IPS DF 4.7 (cell line): ENCODE data around the gene RIMBP2.
"Not testable (repeated sequence)": the region's sequence is repeated elsewhere in the genome, so short reads cannot be mapped to it uniquely, and the experiment has no call there.

Experiments used
- DNase-seq: peaks from one replicate; pipeline ENCODE4 v3.0.0-alpha.2; 2013; ENCODE audit warnings: low spot score; ENCODE audit errors: extremely low read depth

RIMBP2 gene

DNA sequence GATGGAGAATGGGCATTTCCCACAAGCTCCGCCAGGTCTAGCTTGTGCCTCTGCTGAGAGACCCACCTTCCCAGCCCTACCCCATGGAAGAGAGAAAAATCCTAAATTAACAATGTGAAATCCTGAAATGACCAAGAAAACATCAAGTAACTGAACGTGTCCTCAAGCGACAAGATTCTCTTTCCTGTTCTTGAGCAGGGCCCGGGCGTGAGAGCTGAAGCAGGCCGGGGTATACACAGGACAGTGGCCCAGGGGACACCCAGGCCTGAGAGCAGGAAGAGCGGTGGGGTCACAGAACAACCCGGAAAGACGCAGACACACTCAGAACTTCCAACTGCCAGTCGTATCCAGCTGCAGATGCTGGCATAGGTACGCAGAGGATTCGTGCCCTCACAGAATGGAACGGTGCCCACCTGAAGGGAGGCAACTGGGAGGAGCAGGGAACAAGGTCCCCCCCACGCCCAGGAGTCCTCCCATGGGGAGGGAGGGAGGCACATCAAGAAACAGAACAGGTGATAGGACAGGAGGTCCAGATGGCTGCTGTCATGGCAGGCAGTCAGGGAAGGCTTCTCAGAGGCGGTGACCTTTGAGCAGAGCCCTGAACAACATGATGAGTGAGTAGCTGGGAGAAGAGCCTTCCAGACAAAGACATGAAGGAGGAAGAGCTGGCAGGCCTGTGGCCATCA lies 9.1 kb downstream of the RIMBP2 start:
- DNase-seq = no peak

- DNase-seq = no peak
Measured at GRCh38 chr12:130706311-130706710, 9.8 kb downstream of the RIMBP2 start.

DNA sequence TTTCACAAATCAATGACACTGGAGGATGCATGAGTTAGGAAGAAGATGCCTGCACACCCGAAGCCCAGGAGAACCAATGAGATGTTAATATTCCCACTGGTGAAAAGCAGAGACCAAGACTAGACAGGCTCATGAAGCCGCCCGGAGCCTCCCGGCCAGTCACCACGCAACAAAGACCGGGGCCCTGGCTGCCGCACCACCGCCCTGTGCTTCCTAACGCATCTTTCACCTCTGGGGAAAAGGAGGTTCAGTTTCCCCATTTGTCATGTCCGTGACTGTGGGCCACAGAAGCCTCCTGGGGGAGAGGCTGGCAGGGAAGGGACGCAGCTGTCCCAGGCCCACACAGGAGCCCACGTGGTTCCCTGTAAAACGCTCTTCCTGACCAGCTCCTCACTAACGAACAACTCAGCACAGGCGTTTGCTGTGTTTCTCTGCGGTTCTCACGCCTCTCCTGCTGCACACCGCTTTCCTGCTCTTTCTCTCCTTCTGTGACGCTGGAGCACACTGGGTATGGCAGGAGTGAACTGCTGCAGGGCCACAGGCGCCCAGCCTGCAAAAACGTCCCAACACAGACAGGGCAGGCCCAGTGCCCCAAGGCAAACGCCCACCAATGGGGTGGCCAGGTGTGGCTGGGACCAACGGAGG lies 10.8 kb downstream of the RIMBP2 start:
- no peak for DNase-seq

GRCh38 chr12:130704606-130705005 lies 11.5 kb downstream of the RIMBP2 start:
- DNase-seq = no peak

GRCh38 chr12:130703733-130704375 lies 12.2 kb downstream of the RIMBP2 start:
- DNase-seq = no peak

GRCh38 chr12:130702966-130703732 lies 12.9 kb downstream of the RIMBP2 start:
- no peak for DNase-seq

GRCh38 chr12:130701402-130701744 lies 14.7 kb downstream of the RIMBP2 start:
- no peak for DNase-seq

DNA sequence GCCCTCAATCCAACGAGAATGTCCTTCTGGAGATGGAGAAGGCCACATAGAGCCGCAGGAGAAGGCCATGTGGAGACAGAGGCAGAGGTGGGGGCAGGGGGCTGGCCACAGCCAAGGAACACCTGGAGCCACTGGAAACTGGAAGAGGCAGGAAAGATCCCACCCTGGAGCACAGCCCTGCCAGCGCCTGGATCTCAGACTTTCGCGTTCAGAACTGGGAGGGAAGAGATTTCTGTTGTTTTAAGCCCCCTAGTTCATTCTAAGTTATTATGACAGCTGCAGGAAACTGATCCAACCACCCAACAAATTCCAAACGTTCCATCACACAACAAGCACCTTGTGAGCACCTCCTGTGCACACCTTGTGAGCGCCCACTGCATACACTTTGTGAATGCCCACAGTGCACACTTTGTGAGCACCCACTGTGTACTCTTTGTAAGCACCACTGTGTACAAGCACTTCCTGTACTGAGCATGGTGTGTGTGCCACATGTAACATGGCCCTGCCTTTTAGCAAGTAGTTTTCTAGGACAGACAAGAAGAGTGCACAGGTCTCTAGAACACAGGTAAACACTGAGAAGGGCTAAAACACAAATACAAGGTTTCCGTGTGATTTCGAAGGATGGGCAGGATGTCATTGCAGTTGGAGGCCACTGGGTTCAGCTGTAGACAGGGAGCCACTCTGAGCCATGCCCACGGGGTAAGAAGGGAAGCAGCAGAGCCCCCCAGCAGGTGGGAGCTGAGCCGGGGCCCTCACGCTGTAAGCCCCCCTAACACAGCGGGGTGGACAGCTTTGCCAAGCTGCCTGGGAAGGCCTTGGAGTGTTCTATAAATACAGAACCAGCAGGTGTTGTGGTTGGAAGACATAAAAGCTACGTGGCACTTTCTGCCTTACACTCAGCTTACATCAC lies 15.4 kb downstream of the RIMBP2 start:
- no peak for DNase-seq

DNA sequence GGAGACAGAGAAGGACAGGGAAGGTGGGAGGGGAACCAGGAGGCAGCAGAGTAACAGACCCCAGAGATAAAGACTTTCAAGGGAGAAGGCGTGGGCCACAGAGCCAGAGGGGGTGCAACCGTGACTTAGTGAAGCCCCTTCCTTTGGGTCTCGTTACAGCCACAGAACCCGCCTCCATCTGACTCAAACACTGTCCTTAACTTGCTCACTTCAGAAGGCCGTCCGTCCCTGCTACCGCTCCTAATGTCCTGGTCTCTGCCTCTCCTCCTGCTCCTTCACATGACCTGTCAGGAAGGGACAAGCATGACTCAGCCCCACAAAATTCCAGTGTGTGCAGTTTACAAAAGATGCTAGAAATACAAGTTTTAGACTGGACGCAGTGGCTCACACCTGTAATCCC lies 18.0 kb downstream of the RIMBP2 start:
- no peak for DNase-seq

GRCh38 chr12:130696379-130697100 lies 19.6 kb downstream of the RIMBP2 start:
- DNase-seq = no peak

DNA sequence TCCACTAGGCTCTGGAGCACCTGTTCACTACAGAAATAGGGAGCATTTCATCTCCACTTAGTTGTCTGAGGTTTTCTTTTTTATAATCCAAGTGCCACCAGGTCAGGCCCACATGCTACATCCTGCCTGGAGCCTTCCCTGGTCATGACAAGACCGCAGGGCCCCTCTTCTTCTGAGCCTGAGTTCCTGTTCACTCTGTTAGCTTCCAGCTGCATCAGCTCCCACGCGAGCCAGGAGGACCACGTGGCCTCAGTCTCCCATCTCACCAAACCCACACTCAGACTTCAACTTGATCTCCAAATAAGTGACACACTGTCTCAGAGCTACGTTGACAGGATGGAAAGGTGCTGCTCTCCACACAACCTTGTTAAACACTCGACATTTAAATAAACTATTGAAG lies 21.0 kb downstream of the RIMBP2 start:
- DNase-seq = no peak

DNA sequence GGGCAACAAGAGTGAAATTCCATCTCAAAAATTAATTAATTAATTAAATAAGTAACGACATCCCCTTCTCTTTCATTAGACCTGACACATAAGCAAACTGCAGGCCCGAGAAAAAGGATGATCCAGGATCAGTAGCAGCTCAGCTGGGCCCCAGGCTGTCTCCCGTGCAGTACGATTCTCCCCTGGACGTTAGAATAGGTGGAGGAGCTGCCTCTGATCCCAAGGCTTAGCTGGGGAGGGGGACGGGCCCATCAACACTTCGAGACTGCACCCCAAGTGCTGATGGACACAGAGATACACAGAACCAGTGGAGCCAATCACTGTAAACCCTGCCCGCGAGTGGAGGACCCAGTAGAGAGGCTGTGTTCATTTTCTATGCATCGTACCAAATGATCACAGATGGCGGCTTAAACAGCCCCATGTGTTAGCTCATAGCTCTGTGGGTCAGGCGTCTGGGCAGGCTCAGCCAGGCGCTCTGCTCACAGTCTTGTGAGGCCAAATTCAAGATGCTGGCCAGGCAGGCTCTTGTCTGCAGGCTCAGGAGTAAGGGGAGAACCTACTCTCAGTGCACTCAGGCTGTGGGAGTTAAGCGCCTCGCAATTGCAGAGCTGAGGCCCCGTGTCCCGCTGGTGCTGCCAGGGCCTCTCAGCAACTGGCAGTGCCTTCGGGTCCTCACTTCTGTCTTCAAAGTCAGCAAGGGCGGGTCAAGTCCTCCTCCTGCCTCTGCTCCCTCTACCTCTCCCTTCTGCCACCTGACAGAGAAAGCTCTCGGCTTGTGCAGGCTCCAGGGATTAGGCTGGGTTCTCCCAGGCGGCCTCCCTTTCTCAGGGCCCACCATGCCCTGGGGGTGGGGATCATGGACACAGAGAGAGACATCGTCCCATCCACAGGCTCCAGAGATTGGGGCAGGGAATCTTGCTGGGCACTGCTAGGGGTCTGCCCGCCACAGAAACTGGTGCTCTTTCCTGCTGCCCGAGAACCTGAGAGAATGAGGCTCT lies 26.4 kb downstream of the RIMBP2 start:
- no peak for DNase-seq

GRCh38 chr12:130688999-130689398 lies 27.1 kb downstream of the RIMBP2 start:
- DNase-seq = not testable (repeated sequence)

DNA sequence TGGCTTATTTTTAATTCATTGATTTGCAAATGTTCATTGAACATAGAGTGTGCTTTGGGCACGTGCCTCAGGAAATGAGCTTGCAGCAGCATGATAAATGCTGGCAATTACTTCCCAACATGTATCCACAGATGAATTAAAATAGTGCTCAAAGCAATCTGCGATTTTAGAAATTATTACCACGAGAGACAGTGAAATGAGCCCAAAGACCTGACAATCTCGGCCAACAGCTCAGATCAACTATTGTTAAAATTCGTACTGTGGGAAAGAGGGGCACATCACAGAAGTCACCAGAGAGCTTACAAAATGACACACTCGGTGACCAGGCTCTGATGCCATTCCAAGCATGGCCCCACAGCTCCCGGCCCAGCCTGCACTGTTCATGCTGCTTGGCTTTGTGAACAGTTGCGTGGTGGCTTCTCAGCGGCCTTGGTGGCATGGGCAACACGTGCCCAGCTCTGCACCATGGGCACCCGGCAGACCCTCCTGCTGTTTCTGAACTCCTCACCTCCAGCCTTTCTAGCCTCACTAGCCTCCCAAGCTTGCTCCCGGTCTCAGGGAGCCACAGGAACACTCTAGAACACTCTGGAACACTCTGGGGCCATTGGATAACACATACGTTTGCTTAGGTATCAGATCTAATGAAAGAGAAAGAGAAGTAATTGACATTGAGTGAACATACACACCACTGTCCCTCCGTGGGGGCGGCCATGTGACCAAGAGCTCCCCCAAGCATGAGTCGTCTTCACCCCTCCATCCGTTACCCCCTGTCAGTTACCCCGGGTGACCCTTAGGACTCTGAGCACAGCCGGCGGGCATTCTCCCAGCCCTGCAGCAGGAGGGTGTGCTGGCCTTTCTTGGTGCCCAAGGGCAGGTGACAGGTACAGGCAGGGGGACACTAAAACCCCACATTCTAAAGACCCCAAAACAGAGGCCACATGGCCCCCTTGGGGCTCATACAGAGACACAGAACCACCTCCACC lies 28.0 kb downstream of the RIMBP2 start:
- no peak for DNase-seq

DNA sequence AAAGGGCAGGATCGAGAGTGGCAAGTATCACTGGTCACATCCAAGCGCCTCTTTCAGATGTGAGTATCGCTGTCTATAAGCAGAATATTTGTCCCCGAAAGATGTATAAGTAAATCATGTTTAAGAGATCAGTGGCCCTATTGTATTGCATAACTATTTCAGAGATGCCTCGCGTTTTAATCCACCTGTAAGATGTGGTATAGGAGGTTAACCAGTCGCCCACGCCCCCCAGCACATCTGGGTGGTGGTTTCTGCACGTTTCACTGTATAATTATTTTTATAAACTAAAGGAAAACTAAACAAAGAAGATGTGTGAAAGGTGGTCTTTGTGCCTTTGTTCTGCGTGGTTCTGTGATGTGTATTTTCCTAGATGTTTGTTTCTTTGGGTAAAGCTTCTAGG lies 28.9 kb downstream of the RIMBP2 start:
- DNase-seq = no peak

DNA sequence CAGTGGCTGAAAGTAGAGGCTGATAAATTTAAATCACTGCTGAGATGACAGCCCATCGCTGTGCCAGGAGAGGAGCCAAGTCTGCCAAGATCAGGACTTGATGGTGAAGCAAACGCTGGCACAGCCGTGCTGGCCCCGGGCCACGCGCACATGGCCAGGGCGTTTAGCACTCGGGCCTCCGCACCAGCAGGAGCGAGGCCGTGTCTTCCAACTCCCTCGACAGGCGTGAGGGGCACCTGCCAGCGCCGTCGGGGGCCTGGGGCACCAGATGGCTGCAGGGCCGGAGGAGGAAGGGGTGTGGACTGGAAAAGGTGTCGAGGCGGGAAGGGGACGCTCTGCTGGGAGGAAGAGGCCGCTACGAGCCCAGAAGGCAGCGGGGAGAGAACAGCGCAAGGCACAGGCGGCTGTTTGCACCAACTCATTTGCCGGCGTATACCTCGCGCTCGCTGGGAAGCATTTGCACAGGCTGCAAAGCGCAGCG lies 29.5 kb downstream of the RIMBP2 start:
- no peak for DNase-seq

- no peak for DNase-seq
Measured at GRCh38 chr12:130685850-130686249, 30.2 kb downstream of the RIMBP2 start.

- no peak for DNase-seq
Measured at GRCh38 chr12:130685250-130685787, 30.8 kb downstream of the RIMBP2 start.
